Head of caudate nucleus (tissue), 42 donors: ENCODE results near the gene ARGLU1.

ENCODE experiments used
- DNase-seq, 42 donors: peaks; one replicate each; pipeline versions ENCODE4 v3.0.0 to v3.0.0-alpha.2; 2020 to 2021; ENCODE audit warnings: mixed read lengths in 7 of 42
- intact Hi-C: fragments of 100-400 bp; cut with DNase I; formaldehyde crosslinking; loops from one replicate; pipeline ENCODE4 v1.15.0; 2022

Gene ARGLU1

DNA sequence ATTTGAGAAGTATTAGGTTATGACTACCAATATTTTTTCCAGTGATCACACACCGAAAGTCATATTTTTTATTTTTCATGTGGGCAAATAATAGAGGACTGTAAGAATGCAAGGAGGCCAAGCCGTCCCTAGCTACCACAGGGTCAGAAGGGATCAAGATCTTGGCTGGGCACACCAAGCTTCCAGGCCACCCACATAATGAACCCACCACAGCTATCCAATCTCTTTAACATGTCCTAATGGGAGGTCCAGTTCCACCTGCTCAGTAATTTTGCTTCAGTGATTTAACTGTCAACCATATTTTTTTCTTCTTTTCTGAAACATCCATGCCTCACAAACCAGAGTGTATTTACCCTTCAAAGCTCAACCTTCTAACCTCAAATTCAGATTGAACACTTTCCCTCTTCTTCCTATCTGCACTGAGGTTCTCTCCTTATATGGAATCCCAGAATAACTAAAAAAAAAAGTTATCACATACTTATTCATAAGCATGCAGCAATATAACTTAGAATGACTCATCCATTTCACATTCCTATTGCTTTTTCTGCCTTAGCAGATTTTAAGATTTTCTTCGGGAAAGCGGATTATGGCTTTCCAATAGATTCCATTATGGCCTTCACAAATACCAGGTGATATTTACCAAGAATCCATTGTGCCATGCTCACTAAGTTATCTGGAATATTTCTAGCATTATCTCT, 12.2 kb downstream of the ARGLU1 start:
- intact Hi-C loops = no loop called here
- no peak for DNase-seq

DNA sequence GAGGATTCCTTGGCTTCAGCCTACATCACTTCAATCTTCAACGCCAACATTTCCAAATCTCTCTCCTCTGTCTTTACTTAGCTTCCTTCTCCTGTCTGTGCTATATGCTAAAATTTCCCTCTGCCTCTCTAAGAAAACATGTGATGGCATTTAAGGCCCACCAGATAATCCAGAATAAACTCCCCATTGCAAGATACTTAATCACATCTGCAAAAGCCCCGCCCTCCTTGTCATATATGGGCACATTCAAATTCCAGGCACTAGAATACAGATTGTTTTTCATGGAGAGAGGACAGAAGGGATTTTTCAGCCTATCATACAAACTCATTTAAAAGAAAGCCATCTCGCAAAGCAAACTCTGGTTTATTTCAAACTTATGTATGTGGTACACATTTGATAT, 16.2 kb downstream of the ARGLU1 start:
- DNase-seq = no peak
- intact Hi-C loops = no loop called here

DNA sequence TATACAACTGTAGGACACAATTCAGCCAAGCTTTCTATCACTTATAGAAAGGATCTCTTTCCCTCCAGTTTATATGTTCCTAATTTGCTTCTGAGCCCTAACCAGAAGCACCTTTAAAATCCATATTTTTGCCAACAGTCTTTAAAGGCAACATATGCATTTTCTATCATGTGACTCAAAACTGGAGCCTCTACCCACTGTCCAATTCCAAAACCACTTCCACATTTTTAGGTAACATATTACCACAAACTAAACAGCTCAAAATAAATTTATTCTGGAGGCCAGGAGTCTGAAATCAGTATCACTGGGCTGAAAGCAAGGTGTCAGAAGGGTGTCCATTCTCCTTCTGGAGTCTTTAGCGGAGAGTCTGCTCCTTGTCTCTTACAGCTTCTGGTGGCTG, 16.6 kb downstream of the ARGLU1 start:
- intact Hi-C loops = no loop called here
- DNase-seq = no peak

DNA sequence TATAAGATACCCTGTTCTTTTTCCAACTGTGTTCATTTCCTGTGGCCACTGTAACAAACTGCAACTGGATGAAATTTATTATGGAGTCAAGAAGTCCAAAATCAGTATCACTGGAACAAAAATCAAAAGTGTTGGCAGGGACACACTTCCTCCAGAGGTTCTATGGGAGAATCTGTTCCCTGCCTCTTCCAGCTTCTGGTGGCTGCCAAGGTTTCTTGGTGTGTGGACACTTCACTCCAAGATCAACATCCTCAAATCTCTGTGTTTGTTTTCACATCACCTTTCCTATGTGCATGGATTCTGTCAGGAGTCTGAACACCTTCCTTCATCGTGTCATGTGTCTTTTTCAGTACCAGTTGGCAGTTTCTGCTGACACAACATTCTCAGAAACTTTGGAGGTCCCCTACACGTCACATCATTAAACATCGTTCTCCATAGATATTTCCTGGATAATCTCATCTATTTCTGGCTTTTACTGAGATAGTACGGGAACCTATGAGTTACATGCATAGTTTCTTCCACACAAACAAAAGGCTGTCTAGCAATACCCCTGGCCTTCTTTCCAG, 17.3 kb downstream of the ARGLU1 start:
- no peak for DNase-seq

DNA sequence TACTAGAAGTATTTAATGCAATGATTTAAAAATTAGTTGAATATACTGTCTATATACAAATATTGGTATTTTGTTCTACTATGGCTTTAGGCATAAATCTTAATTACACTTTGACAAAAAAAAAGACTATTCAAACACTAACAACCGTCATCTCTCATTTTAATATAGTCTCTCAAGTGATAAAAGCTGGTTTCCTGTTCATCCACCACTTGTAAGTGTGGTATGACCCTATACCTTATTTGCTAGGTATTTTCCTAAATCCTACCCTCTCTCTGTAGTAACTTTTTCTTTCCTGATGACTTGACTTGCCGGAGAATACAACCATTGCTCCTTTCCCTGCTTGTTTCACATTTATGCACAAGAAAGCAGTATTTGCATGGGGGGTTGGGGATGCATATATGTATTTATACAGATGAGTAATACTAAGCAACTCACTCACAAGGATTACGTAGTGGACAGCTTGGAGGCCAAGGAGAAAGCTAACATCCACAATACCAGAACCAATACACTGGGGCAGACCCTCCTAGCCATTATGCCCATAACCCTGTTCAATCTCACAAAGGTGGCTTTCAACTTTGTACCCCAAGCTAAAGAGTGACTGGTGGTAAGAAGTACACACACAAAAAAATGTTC, 19.8 kb downstream of the ARGLU1 start:
- DNase-seq = no peak
- intact Hi-C loops = no loop called here

More for the DNA sequence above, 17.3 kb downstream of the ARGLU1 start:
- intact Hi-C loops = no loop called here

DNA sequence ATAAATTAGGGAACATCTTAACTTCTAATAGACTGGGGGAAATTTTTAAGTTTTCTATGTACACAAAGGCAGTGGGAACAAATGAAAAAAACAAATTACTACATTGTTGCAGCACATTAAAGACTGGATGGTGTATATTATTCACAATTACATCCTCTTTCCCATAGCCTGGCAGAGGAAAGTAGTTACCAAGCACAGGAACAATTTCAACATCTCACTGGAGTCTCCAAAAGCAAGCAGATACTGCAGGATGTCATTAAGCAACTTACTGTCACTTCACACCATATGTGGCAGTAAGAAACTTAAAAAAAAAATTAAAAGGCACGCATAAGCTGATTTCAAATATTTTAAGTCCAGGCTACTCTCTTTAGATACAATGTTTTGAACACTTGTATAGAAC, 26.1 kb downstream of the ARGLU1 start:
- intact Hi-C loops = no loop called here
- no peak for DNase-seq

DNA sequence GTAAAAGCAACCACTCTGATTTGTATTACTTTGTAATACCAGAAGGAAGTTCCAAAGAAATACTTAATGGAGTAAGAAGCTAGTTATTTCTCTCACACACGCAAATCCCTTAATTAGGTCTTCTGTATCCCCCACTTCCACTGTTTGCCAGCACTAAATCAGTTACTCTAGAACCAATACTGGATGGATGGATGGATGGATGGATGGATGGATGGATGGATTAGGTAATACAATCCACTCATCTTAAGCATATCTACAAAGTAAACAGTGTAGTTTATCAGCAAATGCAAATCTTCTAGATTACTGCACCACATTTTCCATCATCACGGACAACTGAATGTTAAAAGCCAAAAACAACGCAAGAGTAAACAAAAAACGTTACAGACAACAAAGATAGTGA, 27.3 kb downstream of the ARGLU1 start:
- no peak for DNase-seq
- intact Hi-C loops = no loop called here

DNA sequence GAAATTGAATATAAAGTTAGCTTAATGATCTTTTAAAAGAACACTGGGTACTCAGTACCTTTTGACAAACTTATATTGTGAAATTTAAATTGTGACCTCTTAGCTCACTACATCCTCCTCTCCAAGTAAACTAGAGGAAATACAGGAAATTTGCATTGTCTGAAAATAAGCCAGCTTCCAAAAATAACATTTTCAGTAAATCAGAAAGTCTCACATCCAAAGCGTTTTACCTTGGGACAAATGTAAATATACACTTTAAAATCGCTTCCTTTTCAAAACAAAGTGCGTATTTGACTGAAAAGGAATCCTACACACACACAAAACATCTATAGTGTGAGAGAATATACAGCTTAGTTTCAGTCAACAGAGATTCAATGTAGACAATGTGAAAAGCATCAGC, 30.4 kb downstream of the ARGLU1 start:
- intact Hi-C loops = loop anchor here (10.0 kb wide), 2 partner anchors 377 to 1123 kb away; no protein-coding TSS in a partner anchor
- DNase-seq = no peak

DNA sequence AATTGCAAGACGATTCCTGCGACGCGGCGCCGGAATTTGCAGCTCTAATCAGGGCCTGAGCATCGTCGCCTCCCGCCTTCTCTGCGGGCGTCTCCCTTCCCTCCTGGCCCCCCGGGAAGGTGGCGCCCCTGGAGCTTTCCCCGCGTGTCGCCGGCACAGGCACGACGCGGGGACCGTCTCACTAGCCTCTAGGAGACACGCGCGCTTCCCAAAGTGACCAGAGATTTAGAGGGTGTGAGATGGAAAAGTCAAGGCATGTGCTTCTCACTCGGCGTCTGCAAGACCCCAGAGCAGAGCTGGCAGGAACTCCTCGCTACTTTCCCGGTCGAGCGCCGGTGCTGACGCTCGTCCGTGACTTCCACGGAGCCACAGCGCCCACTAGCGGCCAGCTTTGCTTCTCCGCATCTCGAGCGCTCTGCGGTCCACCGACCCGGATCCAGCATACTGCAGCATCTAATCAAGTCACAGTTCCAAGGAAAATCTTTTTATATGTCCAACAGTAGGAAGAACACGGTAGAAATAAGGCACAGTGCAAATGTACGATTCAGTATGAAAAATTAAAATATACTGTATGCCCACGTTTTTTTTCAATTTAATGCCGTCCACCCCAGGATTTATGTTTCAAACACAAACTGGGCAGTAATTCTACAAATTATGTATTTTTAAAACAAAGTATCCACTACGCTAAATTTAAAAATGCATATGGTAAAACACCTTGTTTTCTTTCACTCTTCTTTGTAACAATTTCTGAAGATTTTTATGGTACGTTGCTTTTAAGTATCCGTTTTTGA, 31.5 kb downstream of the ARGLU1 start:
- DNase-seq = peak; percentile 82 to 99 (median 95)
- intact Hi-C loops = loop anchor here (10.0 kb wide), 2 partner anchors 378 to 1122 kb away; no protein-coding TSS in a partner anchor

DNA sequence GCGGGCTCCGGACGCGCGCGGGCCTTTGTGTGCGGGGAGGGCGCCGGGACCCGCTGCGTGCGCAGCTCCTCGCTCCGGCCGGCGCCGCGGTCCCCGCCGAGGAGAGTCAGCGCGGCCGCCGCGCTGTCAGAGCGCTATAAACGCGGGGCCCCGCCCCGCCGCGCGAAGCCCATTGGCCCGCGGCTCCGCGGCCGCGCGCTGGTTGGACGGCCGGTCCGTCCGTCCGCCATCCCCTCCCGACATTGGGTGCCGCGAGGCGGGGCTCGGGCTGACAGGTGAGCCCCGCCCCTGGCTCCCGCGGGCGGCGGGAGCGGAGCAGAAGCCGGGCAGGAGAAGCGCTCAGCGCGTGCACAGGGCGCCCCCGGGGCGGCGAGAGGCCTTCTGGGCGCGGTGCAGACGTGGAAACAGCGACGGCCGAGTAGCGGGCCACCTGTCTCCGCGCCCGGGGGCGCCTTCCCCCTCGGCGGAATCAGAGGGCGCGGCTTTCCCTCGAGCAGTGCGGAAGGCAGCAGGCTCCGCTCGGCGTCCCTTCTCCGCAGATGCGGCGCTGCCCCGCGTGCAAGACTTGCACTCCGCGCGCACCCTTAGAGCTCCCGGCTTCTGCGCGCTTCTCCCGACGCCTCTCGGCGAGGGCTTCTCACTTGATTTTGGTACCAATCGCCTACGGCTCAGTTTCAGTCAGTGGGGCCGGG, 32.2 kb downstream of the ARGLU1 start, which contains the start of gene EFNB2:
TSS of gene EFNB2 (minus strand) at position 111 of the 692 bp plus-strand sequence. CDS start 698 bp downstream, outside the sequence.
- intact Hi-C loops = loop anchor here (10.0 kb wide), 2 partner anchors 379 to 1121 kb away; no protein-coding TSS in a partner anchor
- peak; percentile 69 to 96 (median 92) for DNase-seq

DNA sequence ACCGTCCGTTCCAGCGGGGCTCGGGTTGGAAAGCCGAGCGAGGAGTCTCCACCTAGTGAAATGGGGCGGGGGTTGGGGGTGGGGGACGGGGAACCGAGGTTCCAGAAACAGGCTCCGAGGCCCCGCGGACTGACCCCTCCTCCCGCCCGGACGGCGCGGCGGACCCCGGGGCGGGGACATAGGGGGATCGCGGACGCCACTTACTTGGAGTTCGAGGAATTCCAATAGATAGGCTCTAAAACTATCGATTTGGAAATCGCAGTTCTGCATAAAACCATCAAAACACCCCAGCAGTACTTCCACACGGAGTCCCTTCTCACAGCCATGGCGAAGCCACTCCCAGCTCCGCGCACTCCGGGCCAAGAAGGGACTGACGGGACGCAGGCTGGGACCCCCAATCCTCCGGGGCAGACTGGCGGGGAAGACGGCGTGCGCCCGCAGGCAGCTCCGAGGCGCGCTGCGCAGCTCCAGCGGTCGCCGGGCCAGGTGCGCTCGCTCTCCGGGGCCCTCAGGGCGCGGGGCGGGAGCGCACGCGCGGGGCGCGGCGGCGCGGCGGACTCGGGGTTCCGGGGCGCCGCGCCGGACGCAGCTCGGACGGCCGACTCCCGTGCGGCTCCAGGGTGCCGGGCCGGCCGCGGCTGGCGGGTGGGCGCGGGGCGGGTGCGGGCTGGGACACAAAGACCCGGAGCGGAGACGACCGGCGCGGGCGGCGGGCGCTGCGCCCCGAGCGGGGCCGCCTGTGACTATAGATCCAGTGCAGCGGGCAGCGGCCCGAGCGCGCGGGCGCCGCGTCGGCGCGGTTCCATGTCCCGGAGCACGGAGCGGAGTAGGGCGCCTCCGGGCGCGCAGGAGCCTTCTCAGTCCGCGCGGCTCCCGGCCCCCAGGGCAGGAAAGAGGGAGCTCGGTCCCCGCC, 33.0 kb downstream of the ARGLU1 start:
- intact Hi-C loops = loop anchor here (5.0 to 10.0 kb wide), 3 partner anchors 380 to 1120 kb away; no protein-coding TSS in a partner anchor
- DNase-seq = peak in 27 of 42 donors; percentile 25 to 69 (median 47)

DNA sequence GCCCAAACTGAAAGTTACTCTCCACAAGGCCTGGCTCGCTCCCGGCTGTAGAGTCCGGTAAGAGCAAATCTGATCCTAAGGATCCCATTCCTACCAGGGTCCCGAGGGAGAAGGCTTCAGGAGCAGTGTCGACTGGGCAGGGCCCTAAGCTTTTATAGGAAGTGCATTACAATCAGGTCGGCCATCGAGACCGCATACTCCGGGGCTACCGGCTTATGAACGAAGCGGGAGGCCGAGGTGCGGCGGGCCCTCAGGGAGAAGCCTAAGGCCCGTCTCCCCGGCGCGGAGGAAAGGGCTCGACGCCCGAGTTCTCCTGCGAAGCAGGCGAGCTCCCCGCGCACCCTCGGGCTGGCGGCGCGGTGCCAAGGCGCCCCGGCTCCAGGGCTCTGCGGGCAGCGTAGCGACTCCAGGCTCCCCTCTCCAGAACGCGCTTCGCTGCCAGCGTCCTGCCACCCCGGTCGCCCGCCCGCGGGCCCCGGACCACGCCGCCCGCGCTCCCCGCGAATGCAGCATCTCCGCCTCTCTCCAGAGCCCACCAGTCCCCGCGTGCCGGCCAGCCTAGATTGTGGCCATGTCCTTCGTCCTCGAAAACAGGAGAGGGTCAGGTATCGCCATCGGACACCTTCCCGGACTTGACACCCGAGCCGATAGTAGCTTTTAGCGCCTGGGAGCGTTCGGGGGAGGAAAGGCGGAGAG, 33.8 kb downstream of the ARGLU1 start:
- intact Hi-C loops = loop anchor here (5.0 to 10.0 kb wide), 3 partner anchors 381 to 1119 kb away; no protein-coding TSS in a partner anchor
- DNase-seq = peak in 39 of 42 donors; percentile 29 to 78 (median 61)

DNA sequence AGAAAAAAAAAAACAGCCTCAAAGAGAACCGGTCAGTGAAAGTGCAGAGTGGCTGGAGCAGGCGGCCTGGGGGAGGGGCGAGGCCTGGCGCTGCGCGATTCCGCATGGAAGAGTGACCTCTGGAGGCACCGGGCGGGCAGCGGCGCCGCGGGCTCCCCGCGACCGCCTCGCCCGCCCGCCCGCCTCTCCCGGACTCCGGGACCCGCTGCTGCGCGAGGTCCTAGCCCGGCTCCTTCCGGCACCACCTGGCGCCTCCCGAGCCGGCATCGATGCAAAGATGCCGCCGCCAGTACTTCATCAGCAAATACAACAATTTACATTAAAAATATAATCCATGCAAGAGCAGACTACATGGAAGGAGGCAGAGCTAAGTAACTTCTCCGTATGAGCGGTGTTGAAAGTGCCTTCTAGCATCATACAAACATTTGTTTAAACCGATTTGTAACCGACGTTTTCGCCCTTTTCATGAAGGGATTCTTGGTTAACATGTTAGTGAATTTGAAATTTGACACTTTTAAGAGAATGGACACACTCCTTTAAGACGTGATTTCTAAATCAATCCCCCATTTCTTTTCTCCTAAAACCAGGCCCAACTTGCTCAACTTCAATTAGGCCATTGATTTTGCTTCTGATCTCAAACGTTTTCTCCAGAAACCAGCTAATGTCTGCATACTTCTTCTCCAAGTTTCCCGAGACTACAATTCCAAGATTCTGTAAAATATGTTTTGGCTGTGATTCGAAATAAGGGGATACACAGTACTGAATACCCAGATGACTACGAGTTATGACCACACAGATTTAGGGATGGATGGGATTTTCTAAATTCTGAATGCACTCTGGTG, 34.6 kb downstream of the ARGLU1 start:
- intact Hi-C loops = loop anchor here (5.0 to 10.0 kb wide), 3 partner anchors 381 to 1119 kb away; no protein-coding TSS in a partner anchor

DNA sequence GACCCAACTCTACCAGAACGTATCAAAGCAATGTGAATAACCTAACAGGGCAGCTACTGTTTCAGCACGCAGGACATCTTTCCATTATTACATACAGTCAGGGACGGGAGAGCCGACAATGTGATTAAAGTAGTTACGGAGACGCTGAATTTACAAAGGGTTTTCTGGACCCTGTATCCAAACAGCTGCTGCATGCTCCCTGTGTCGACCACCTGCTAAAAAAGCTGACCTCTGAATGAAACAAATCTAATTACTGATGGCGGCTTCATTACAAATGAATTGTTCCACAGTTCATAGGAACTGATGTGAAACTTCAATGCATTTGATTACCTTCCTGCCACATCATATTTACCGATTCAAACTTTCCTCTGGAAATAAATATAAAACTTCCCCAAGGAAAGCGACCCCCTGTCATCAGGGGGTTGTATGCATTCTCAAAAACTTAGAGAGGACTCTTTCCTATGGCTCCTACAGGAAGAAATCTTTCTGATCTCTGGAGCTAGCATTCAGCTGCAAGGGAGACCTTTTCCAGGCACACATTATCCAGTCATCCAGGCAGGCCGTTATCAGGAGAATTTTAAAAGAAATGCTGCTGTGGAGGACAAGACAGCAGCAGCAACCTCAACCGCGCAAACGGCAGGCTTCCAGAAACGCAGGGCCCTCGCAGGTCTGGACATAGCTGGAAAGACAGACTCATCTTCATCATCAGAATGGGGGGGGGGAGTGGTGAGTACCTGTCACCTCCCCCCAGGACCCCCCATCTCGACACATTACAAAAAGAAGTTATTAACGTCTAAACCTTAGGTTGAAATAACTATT, 35.6 kb downstream of the ARGLU1 start:
- intact Hi-C loops = loop anchor here (5.0 to 10.0 kb wide), 3 partner anchors 382 to 1118 kb away; no protein-coding TSS in a partner anchor

More for the DNA sequence above, 34.6 kb downstream of the ARGLU1 start:
- DNase-seq = peak; percentile 66 to 94 (median 87)

DNA sequence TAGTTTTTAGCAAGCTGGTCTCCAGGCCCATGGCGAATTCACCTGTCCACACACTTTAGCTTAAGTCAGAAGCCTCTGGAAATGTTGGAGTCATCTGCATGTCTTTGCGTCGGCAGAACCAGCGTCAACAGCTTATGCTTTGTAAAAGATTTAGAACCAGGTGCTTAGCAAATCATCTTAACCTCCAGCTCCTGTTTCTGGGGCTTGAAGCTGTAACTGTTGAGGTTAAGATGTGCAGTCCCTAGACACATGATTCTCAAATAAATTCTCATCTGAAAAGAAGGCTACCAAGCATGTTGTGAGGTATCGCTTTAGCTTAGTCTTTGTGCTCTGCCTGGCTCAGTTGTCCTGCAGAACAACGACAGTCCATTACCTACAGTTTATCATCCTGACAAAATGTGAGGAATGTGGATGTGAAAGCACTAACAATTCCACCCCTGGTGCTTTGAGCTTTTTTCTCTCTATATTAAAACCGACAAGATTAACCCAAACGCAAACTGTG, 36.9 kb downstream of the ARGLU1 start:
- intact Hi-C loops = loop anchor here (5.0 to 10.0 kb wide), 3 partner anchors 384 to 1116 kb away; no protein-coding TSS in a partner anchor
- DNase-seq = no peak

More for the DNA sequence above, 35.6 kb downstream of the ARGLU1 start:
- peak in 16 of 42 donors; percentile 21 to 71 (median 48) for DNase-seq
